ENCODE data around the gene DCDC1.

DNA sequence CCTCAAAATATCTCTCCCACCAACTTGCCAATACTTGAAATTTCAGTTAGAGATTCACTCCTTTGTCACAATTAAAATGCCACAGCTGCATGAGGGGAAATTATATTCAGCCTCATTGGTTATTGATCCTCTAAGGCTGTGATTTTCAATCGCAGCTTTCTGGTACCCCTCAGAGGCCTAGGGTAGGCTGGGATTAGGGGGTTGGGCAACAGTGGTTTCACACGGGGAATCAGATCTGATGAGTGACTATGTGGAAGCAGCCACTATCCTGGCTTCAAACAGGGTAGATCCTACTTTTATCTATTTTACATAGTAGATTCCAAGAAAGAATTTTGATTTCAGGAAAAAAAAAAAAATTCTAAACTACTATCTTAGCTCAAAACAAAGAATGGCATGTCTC, 252.5 kb downstream of the DCDC1 start:
- TF ChIP-seq, protein P1, sequence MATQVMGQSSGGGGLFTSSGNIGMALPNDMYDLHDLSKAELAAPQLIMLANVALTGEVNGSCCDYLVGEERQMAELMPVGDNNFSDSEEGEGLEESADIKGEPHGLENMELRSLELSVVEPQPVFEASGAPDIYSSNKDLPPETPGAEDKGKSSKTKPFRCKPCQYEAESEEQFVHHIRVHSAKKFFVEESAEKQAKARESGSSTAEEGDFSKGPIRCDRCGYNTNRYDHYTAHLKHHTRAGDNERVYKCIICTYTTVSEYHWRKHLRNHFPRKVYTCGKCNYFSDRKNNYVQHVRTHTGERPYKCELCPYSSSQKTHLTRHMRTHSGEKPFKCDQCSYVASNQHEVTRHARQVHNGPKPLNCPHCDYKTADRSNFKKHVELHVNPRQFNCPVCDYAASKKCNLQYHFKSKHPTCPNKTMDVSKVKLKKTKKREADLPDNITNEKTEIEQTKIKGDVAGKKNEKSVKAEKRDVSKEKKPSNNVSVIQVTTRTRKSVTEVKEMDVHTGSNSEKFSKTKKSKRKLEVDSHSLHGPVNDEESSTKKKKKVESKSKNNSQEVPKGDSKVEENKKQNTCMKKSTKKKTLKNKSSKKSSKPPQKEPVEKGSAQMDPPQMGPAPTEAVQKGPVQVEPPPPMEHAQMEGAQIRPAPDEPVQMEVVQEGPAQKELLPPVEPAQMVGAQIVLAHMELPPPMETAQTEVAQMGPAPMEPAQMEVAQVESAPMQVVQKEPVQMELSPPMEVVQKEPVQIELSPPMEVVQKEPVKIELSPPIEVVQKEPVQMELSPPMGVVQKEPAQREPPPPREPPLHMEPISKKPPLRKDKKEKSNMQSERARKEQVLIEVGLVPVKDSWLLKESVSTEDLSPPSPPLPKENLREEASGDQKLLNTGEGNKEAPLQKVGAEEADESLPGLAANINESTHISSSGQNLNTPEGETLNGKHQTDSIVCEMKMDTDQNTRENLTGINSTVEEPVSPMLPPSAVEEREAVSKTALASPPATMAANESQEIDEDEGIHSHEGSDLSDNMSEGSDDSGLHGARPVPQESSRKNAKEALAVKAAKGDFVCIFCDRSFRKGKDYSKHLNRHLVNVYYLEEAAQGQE (IDR thresholded peaks at IDR 0.05; ENCODE audit: insufficient read depth in 1 of 2, low read depth in 2 of 2, low read length in 2 of 2) = no peak
- TF ChIP-seq POLR2AphosphoS5 (IDR thresholded peaks at IDR 0.05; ENCODE audit: low read depth, low read length) = no peak
- no peak for TF ChIP-seq SIN3A (IDR thresholded peaks at IDR 0.05; ENCODE audit: borderline replicate concordance, insufficient read depth, low read length)

All from PFSK-1 (cell line).